ENCODE measurements around the gene OR52E5.

The OR52E5 gene

GRCh38 chr11:5892908-5893307 lies at the start of gene OR52E5:
TSS of gene OR52E5 (plus strand) at chr11:5893208. CDS start at chr11:5900777, 7,569 bp downstream.
- no peaks in the 10 kb centered on the region for H3K9me3 ChIP-seq (ENCODE audit: control insufficient read depth in 1 of 2, low read length in 2 of 2)
- no peak within 1 kb of the TSS for H3K4me3 ChIP-seq (ENCODE audit: low read depth in 1 of 2, low read length in 2 of 2)
- H3K27ac ChIP-seq (ENCODE audit: low read length) = no peak within 1 kb of the TSS
- no peaks in the 10 kb centered on the region for H3K36me3 ChIP-seq (ENCODE audit: control insufficient read depth in 1 of 2, insufficient read depth in 2 of 2, low read length in 2 of 2)
- no peaks in the 10 kb centered on the region for H3K27me3 ChIP-seq (ENCODE audit: low read depth, low read length)
- H3K4me1 ChIP-seq (ENCODE audit: control insufficient read depth in 1 of 2, insufficient read depth in 2 of 2, low read length in 2 of 2) = no peaks in the 10 kb centered on the region

- Histone ChIP-seq H3K4me3 (ENCODE audit: low read depth in 1 of 2, low read length in 2 of 2) (no peak overlapping the region), H3K36me3 (ENCODE audit: control insufficient read depth in 1 of 2, insufficient read depth in 2 of 2, low read length in 2 of 2) (no peaks in the 10 kb centered on the region), H3K27me3 (ENCODE audit: low read depth, low read length) (no peaks in the 10 kb centered on the region), H3K4me1 (ENCODE audit: control insufficient read depth in 1 of 2, insufficient read depth in 2 of 2, low read length in 2 of 2) (no peaks in the 10 kb centered on the region), H3K27ac (ENCODE audit: low read length) (no peak overlapping the region), H3K9me3 (ENCODE audit: control insufficient read depth in 1 of 2, low read length in 2 of 2) (peaks cover 0 to 2% of the 10 kb centered on the region in 2 donors)
These were observed 46.3 kb upstream of the OR52E5 start for GRCh38 chr11:5846701-5847100.

- Histone ChIP-seq H3K27me3 (ENCODE audit: low read depth, low read length) (no peaks in the 10 kb centered on the region), H3K36me3 (ENCODE audit: control insufficient read depth in 1 of 2, insufficient read depth in 2 of 2, low read length in 2 of 2) (no peaks in the 10 kb centered on the region), H3K27ac (ENCODE audit: low read length) (no peak overlapping the region), H3K4me3 (ENCODE audit: low read depth in 1 of 2, low read length in 2 of 2) (no peak overlapping the region), H3K9me3 (ENCODE audit: control insufficient read depth in 1 of 2, low read length in 2 of 2) (peaks cover 0 to 4% of the 10 kb centered on the region in 2 donors), H3K4me1 (ENCODE audit: control insufficient read depth in 1 of 2, insufficient read depth in 2 of 2, low read length in 2 of 2) (no peaks in the 10 kb centered on the region)
These were observed 45.3 kb upstream of the OR52E5 start for GRCh38 chr11:5847711-5848110.

GRCh38 chr11:5851002-5851401 lies 42.0 kb upstream of the OR52E5 start:
- H3K27me3 ChIP-seq (ENCODE audit: low read depth, low read length) = no peaks in the 10 kb centered on the region
- H3K36me3 ChIP-seq (ENCODE audit: control insufficient read depth in 1 of 2, insufficient read depth in 2 of 2, low read length in 2 of 2) = no peaks in the 10 kb centered on the region
- no peak overlapping the region for H3K4me3 ChIP-seq (ENCODE audit: low read depth in 1 of 2, low read length in 2 of 2)
- H3K27ac ChIP-seq (ENCODE audit: low read length) = no peak overlapping the region
- no peaks in the 10 kb centered on the region for H3K4me1 ChIP-seq (ENCODE audit: control insufficient read depth in 1 of 2, insufficient read depth in 2 of 2, low read length in 2 of 2)
- peaks cover 0 to 7% of the 10 kb centered on the region in 2 donors for H3K9me3 ChIP-seq (ENCODE audit: control insufficient read depth in 1 of 2, low read length in 2 of 2)

GRCh38 chr11:5857590-5857989 lies 35.4 kb upstream of the OR52E5 start, which contains the start of gene OR52E8:
TSS of gene OR52E8 (minus strand) at chr11:5857690. CDS start at chr11:5857690, 0 bp downstream.
- Histone ChIP-seq H3K27me3 (ENCODE audit: low read depth, low read length) (no peaks in the 10 kb centered on the region), H3K9me3 (ENCODE audit: control insufficient read depth in 1 of 2, low read length in 2 of 2) (peaks cover 0 to 3% of the 10 kb centered on the region in 2 donors), H3K36me3 (ENCODE audit: control insufficient read depth in 1 of 2, insufficient read depth in 2 of 2, low read length in 2 of 2) (no peaks in the 10 kb centered on the region), H3K4me1 (ENCODE audit: control insufficient read depth in 1 of 2, insufficient read depth in 2 of 2, low read length in 2 of 2) (no peaks in the 10 kb centered on the region), H3K4me3 (ENCODE audit: low read depth in 1 of 2, low read length in 2 of 2) (no peak within 1 kb of the TSS), H3K27ac (ENCODE audit: low read length) (no peak within 1 kb of the TSS)

GRCh38 chr11:5865826-5866225 lies 27.2 kb upstream of the OR52E5 start:
- no peaks in the 10 kb centered on the region for H3K9me3 ChIP-seq (ENCODE audit: control insufficient read depth in 1 of 2, low read length in 2 of 2)
- H3K36me3 ChIP-seq (ENCODE audit: control insufficient read depth in 1 of 2, insufficient read depth in 2 of 2, low read length in 2 of 2) = no peaks in the 10 kb centered on the region
- no peaks in the 10 kb centered on the region for H3K4me1 ChIP-seq (ENCODE audit: control insufficient read depth in 1 of 2, insufficient read depth in 2 of 2, low read length in 2 of 2)
- no peak overlapping the region for H3K4me3 ChIP-seq (ENCODE audit: low read depth in 1 of 2, low read length in 2 of 2)
- no peak overlapping the region for H3K27ac ChIP-seq (ENCODE audit: low read length)
- no peaks in the 10 kb centered on the region for H3K27me3 ChIP-seq (ENCODE audit: low read depth, low read length)

- Histone ChIP-seq H3K27ac (ENCODE audit: low read length) (no peak overlapping the region), H3K4me3 (ENCODE audit: low read depth in 1 of 2, low read length in 2 of 2) (no peak overlapping the region), H3K36me3 (ENCODE audit: control insufficient read depth in 1 of 2, insufficient read depth in 2 of 2, low read length in 2 of 2) (no peaks in the 10 kb centered on the region), H3K9me3 (ENCODE audit: control insufficient read depth in 1 of 2, low read length in 2 of 2) (no peaks in the 10 kb centered on the region), H3K27me3 (ENCODE audit: low read depth, low read length) (no peaks in the 10 kb centered on the region), H3K4me1 (ENCODE audit: control insufficient read depth in 1 of 2, insufficient read depth in 2 of 2, low read length in 2 of 2) (no peaks in the 10 kb centered on the region)
These were observed 14.4 kb upstream of the OR52E5 start for GRCh38 chr11:5878564-5878963.

- Histone ChIP-seq H3K4me3 (ENCODE audit: low read depth in 1 of 2, low read length in 2 of 2) (no peak within 1 kb of the TSS), H3K27ac (ENCODE audit: low read length) (no peak within 1 kb of the TSS), H3K9me3 (ENCODE audit: control insufficient read depth in 1 of 2, low read length in 2 of 2) (no peaks in the 10 kb centered on the region), H3K27me3 (ENCODE audit: low read depth, low read length) (no peaks in the 10 kb centered on the region), H3K36me3 (ENCODE audit: control insufficient read depth in 1 of 2, insufficient read depth in 2 of 2, low read length in 2 of 2) (no peaks in the 10 kb centered on the region), H3K4me1 (ENCODE audit: control insufficient read depth in 1 of 2, insufficient read depth in 2 of 2, low read length in 2 of 2) (no peaks in the 10 kb centered on the region)
These were observed 12.7 kb upstream of the OR52E5 start, which contains the start of gene OR52E4 for GRCh38 chr11:5880329-5880728. TSS of gene OR52E4 (plus strand) at chr11:5880629. CDS start at chr11:5884293, 3,664 bp downstream.

- Histone ChIP-seq H3K4me3 (ENCODE audit: low read depth in 1 of 2, low read length in 2 of 2) (no peak overlapping the region), H3K4me1 (ENCODE audit: control insufficient read depth in 1 of 2, insufficient read depth in 2 of 2, low read length in 2 of 2) (no peaks in the 10 kb centered on the region), H3K9me3 (ENCODE audit: control insufficient read depth in 1 of 2, low read length in 2 of 2) (no peaks in the 10 kb centered on the region), H3K27ac (ENCODE audit: low read length) (no peak overlapping the region), H3K36me3 (ENCODE audit: control insufficient read depth in 1 of 2, insufficient read depth in 2 of 2, low read length in 2 of 2) (no peaks in the 10 kb centered on the region), H3K27me3 (ENCODE audit: low read depth, low read length) (no peaks in the 10 kb centered on the region)
These were observed 11.3 kb upstream of the OR52E5 start for GRCh38 chr11:5881756-5882155.

GRCh38 chr11:5887172-5887571 lies 5.8 kb upstream of the OR52E5 start:
- H3K4me1 ChIP-seq (ENCODE audit: control insufficient read depth in 1 of 2, insufficient read depth in 2 of 2, low read length in 2 of 2) = no peaks in the 10 kb centered on the region
- H3K27me3 ChIP-seq (ENCODE audit: low read depth, low read length) = no peaks in the 10 kb centered on the region
- H3K4me3 ChIP-seq (ENCODE audit: low read depth in 1 of 2, low read length in 2 of 2) = no peak overlapping the region
- H3K27ac ChIP-seq (ENCODE audit: low read length) = no peak overlapping the region
- no peaks in the 10 kb centered on the region for H3K36me3 ChIP-seq (ENCODE audit: control insufficient read depth in 1 of 2, insufficient read depth in 2 of 2, low read length in 2 of 2)
- no peaks in the 10 kb centered on the region for H3K9me3 ChIP-seq (ENCODE audit: control insufficient read depth in 1 of 2, low read length in 2 of 2)

GRCh38 chr11:5887661-5888060 lies 5.3 kb upstream of the OR52E5 start:
- no peaks in the 10 kb centered on the region for H3K4me1 ChIP-seq (ENCODE audit: control insufficient read depth in 1 of 2, insufficient read depth in 2 of 2, low read length in 2 of 2)

GRCh38 chr11:5891216-5891800 lies 1.7 kb upstream of the OR52E5 start:
- Histone ChIP-seq H3K27ac (ENCODE audit: low read length) (no peak overlapping the region), H3K4me1 (ENCODE audit: control insufficient read depth in 1 of 2, insufficient read depth in 2 of 2, low read length in 2 of 2) (no peaks in the 10 kb centered on the region), H3K4me3 (ENCODE audit: low read depth in 1 of 2, low read length in 2 of 2) (no peak overlapping the region), H3K27me3 (ENCODE audit: low read depth, low read length) (no peaks in the 10 kb centered on the region), H3K9me3 (ENCODE audit: control insufficient read depth in 1 of 2, low read length in 2 of 2) (no peaks in the 10 kb centered on the region), H3K36me3 (ENCODE audit: control insufficient read depth in 1 of 2, insufficient read depth in 2 of 2, low read length in 2 of 2) (no peaks in the 10 kb centered on the region)

More at GRCh38 chr11:5887661-5888060, 5.3 kb upstream of the OR52E5 start:
- Histone ChIP-seq H3K9me3 (ENCODE audit: control insufficient read depth in 1 of 2, low read length in 2 of 2) (no peaks in the 10 kb centered on the region), H3K4me3 (ENCODE audit: low read depth in 1 of 2, low read length in 2 of 2) (no peak overlapping the region), H3K27me3 (ENCODE audit: low read depth, low read length) (no peaks in the 10 kb centered on the region), H3K27ac (ENCODE audit: low read length) (no peak overlapping the region), H3K36me3 (ENCODE audit: control insufficient read depth in 1 of 2, insufficient read depth in 2 of 2, low read length in 2 of 2) (no peaks in the 10 kb centered on the region)

Measured in muscle layer of duodenum (tissue), 2 donors.